Cardiac muscle cell (in vitro differentiated cells and primary cell): ENCODE data around the gene CTAG1B. TPM values are rescaled to one million over a fixed set of nuclear protein-coding genes. Genes with fewer than 3 reads are reported as not detected.
"Not testable (repeated sequence)": the region's sequence is repeated elsewhere in the genome, so short reads cannot be mapped to it uniquely, and the experiment has no call there.

ENCODE experiments used
- DNase-seq, 2 donors: peaks; one replicate each; pipeline versions ENCODE4 v3.0.0 to v3.0.0-alpha.2; 2010 to 2017; ENCODE audit warnings: low read depth in 1 of 2, low spot score in 1 of 2
- H3K27ac ChIP-seq: fragments of 200-600 bp; sonication (generic); 2 replicates; pipeline ENCODE4 v1.5.1; 2016
- H3K27me3 ChIP-seq: fragments of 200-600 bp; sonication (generic); 2 replicates; pipeline ENCODE4 v1.6.0; 2016; ENCODE audit warnings: control low read depth
- H3K36me3 ChIP-seq: fragments of 200-600 bp; sonication (generic); 2 replicates; pipeline ENCODE4 v1.5.1; 2016; ENCODE audit warnings: control low read depth
- H3K4me1 ChIP-seq: fragments of 200-600 bp; sonication (generic); 2 replicates; pipeline ENCODE4 v1.8.1; 2017; ENCODE audit warnings: low read depth, mild to moderate bottlenecking, mixed run types
- H3K4me3 ChIP-seq: fragments of 200-600 bp; sonication (generic); 2 replicates; pipeline ENCODE4 v1.5.1; 2016; ENCODE audit warnings: mild to moderate bottlenecking
- H3K9me3 ChIP-seq: fragments of 200-600 bp; sonication (generic); 2 replicates; pipeline ENCODE4 v1.5.1; 2017; ENCODE audit warnings: low read depth, mild to moderate bottlenecking, control low read depth
- polyA plus RNA-seq: library from polyadenylated mRNA; unstranded; fragments of >200 nt; fragmentation: Nextera tagmentation; extraction: Ambion mirVana; gene quantifications from 2 replicates; pipeline ENCODE4 v1.2.1, GENCODE V29; 2016
- total RNA-seq: library from RNA; depleted of rRNA; stranded (reverse); fragments of >200 nt; gene quantifications from 2 replicates; pipeline ENCODE4 v1.2.3, GENCODE V29; 2016
- TF ChIP-seq, protein P1 (sequence below): IDR thresholded peaks from 2 replicates; pipeline ENCODE4 v1.5.1; 2012; ENCODE audit warnings: low read depth, mild to moderate bottlenecking, low read length

Gene CTAG1B
- total and polyA plus RNA-seq, 2 experiments from 2014 or later, result not detected

DNA sequence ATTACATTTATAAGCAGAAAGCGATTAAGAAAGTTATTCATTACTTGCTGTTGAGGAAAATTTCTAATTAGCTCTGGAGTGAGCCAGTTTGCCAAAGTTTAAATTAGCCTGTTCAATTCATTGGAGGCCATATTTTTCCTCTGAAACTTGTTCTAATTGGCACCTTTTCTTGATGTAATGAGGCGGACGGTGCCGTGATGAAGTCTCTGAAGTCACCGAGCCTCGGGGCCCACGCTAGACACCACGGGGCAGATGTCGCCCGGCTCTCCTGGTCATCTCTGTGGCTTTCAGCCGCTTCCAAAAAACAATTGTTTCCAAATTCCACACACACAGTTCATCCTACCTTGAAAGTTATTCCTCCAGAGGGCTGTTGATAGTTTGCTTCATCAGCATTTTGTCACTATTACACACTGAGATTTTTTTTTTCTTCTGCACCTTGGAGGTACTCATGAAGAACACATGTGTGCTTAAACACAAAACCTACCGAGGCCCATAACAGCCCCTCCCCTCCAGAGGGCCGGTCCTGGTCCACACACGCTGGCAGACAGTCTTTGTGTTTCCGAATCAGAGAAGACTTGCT, 38.2 kb upstream of the CTAG1B start:
- Histone ChIP-seq H3K27ac (no peak overlapping the region), H3K4me1 (no peaks in the 10 kb centered on the region), H3K9me3 (no peaks in the 10 kb centered on the region), H3K27me3 (no peaks in the 10 kb centered on the region), H3K36me3 (no peaks in the 10 kb centered on the region), H3K4me3 (no peak overlapping the region)
- TF ChIP-seq, protein P1, sequence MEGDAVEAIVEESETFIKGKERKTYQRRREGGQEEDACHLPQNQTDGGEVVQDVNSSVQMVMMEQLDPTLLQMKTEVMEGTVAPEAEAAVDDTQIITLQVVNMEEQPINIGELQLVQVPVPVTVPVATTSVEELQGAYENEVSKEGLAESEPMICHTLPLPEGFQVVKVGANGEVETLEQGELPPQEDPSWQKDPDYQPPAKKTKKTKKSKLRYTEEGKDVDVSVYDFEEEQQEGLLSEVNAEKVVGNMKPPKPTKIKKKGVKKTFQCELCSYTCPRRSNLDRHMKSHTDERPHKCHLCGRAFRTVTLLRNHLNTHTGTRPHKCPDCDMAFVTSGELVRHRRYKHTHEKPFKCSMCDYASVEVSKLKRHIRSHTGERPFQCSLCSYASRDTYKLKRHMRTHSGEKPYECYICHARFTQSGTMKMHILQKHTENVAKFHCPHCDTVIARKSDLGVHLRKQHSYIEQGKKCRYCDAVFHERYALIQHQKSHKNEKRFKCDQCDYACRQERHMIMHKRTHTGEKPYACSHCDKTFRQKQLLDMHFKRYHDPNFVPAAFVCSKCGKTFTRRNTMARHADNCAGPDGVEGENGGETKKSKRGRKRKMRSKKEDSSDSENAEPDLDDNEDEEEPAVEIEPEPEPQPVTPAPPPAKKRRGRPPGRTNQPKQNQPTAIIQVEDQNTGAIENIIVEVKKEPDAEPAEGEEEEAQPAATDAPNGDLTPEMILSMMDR, result no peak
- no peak for DNase-seq

DNA sequence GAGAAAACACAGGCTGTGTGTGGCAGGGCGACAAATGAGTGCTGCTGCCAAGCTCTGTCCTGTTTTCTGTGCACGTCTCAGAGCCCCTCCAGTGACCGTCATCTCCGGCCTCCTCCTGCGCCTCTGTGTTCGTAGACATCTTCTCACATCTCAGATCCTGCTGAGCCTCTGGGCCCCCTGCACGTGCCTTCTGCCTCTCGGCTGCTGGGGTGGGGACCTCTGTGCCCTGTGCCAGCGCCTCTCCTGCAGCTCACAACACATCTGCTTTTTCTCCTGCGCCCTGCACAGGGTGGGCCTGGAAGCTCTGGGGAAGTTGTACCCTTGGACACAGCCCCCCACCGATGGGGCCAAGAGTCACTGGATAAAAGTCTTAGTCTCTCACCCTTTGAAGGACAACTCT, 36.7 kb upstream of the CTAG1B start:
- H3K27me3 ChIP-seq, result no peaks in the 10 kb centered on the region
- no peak overlapping the region for H3K27ac ChIP-seq
- no peaks in the 10 kb centered on the region for H3K36me3 ChIP-seq
- no peak for DNase-seq
- no peaks in the 10 kb centered on the region for H3K9me3 ChIP-seq
- TF ChIP-seq, protein P1, result no peak
- no peaks in the 10 kb centered on the region for H3K4me1 ChIP-seq
- H3K4me3 ChIP-seq, result no peak overlapping the region

DNA sequence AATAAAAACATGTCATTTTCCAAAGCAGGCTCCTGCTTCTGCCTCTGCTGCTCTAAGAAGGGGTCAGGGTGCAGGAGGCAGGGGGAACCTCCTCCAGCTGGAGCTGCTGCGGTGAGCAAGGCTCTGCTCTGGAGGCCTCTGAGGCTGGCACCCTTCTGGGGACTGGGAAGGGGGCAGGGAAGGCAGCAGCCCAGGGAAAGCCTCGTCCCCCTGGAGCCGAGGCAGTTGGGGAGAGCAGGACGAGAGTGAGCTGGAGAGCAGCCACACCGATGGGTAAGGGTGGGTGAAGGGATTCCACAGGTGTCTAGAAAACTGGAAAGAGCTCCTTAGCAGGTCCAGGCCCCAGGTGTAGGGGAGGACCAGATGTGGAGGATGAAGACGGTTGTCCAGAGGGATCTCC, 36.3 kb upstream of the CTAG1B start:
- Histone ChIP-seq H3K9me3 (no peaks in the 10 kb centered on the region), H3K36me3 (no peaks in the 10 kb centered on the region), H3K27me3 (no peaks in the 10 kb centered on the region), H3K27ac (no peak overlapping the region), H3K4me1 (no peaks in the 10 kb centered on the region), H3K4me3 (no peak overlapping the region)
- TF ChIP-seq, protein P1, result no peak
- DNase-seq, result no peak

DNA sequence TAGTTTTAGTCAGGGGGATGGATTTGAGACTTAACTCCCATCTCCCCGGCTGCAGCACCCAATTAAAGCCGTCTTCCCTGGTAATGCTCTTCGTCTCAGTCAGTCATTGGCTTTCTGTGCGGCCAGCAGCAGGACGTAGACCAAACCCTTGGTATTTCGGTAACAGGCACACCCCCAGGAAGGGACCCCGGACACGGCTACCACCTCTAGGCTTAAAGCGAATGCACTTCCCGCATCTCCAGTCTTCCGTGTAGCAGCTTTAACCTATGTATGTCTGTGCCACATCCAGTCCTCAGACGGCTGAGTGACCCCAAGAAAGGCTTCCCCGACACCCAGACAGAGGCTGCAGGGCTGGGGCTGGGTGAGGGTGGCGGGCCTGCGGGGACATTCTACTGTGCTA, 35.8 kb upstream of the CTAG1B start:
- H3K36me3 ChIP-seq, result no peaks in the 10 kb centered on the region
- TF ChIP-seq, protein P1, result no peak
- no peak for DNase-seq
- no peak overlapping the region for H3K27ac ChIP-seq
- H3K4me3 ChIP-seq, result no peak overlapping the region
- H3K9me3 ChIP-seq, result no peaks in the 10 kb centered on the region
- H3K27me3 ChIP-seq, result no peaks in the 10 kb centered on the region
- no peaks in the 10 kb centered on the region for H3K4me1 ChIP-seq

DNA sequence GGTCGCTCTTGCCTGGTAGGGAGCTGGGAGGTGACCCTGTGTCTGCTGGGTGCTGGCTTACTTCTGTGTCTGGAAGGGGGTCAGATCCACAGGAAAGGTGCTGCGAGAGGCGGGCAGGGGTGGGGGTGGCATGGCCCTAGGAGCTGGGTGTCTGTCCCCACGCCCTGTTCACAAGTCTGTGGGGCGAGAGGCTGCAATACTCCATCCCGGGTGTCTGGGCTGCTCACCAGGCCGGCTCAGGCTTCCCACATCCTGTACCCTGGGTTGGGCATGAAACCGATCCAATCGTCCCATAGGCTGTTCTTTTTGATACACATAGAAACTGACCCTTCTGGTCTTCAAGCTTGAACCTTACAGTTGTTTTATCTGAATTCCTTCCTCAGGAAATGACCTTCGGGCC, 35.3 kb upstream of the CTAG1B start:
- DNase-seq, result no peak
- H3K9me3 ChIP-seq, result no peaks in the 10 kb centered on the region
- H3K36me3 ChIP-seq, result no peaks in the 10 kb centered on the region
- no peaks in the 10 kb centered on the region for H3K4me1 ChIP-seq
- TF ChIP-seq, protein P1, result no peak
- no peaks in the 10 kb centered on the region for H3K27me3 ChIP-seq
- H3K27ac ChIP-seq, result no peak overlapping the region
- H3K4me3 ChIP-seq, result no peak overlapping the region

DNA sequence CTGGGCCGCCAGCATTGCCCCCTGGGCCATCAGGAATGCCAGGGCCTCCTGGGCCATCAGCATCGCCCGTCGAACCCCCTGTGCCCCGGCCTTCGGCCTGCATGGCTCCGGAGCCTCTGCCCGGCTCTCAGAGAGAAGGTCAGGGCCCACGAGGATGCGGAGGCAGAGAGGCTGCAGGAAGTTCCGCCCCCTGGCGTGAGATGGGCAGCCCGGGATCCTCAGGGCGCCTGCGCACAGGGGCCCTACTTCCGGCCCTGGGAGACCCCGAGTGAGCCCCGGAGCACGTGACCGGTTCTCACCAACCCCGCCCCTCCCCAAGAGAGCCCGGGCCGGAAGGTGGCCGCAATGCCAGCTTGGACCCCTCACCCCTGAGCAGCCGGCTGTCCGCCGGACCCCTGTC, 34.3 kb upstream of the CTAG1B start, which contains the start of gene CTAG2:
Gene CTAG2 (minus strand): TSS at position 167 of the 400 bp plus-strand sequence. CDS start 64 bp downstream, at position 103.
- H3K27ac ChIP-seq, H3K9me3 ChIP-seq, H3K27me3 ChIP-seq, DNase-seq, H3K4me3 ChIP-seq, H3K4me1 ChIP-seq, H3K36me3 ChIP-seq: not testable (repeated sequence)
